Right lobe of liver (tissue), 6 donors: ENCODE results near the gene C1QTNF8. TPM values are rescaled to one million over a fixed set of nuclear protein-coding genes. Genes with fewer than 3 reads are reported as not detected.

Experiments used
- ATAC-seq, 4 donors: fragments of 200-7000 bp; cut with Tn5 transposase; one replicate each; pipeline ENCODE4 v1.9.1; 2020; ENCODE audit warnings: mild to moderate bottlenecking in 4 of 4, moderate library complexity in 4 of 4
- DNase-seq, 3 donors: peaks; one replicate each; pipeline ENCODE4 v3.0.0-alpha.2; 2020
- H3K27ac ChIP-seq, 3 donors: fragments of 200-600 bp; one replicate each; pipeline ENCODE4 v1.8.0; 2022
- H3K27me3 ChIP-seq, 2 donors: fragments of 200-600 bp; one replicate each; pipeline ENCODE4 v1.8.0; 2022
- H3K36me3 ChIP-seq, 4 donors: fragments of 200-600 bp; sonication (generic) in 1 of 4; one replicate each; pipeline versions ENCODE4 v1.5.1 to v1.8.0; 2017 to 2022; ENCODE audit warnings: control low read depth in 1 of 4
- H3K4me1 ChIP-seq, 4 donors: fragments of 200-600 bp; sonication (generic) in 1 of 4; one replicate each; pipeline versions ENCODE4 v1.5.1 to v1.8.0; 2017 to 2022; ENCODE audit warnings: control low read depth in 1 of 4
- H3K4me3 ChIP-seq, 3 donors: fragments of 200-600 bp; one replicate each; pipeline ENCODE4 v1.8.0; 2022
- H3K9me3 ChIP-seq, 4 donors: fragments of 200-600 bp; sonication (generic) in 1 of 4; one replicate each; pipeline versions ENCODE4 v1.5.1 to v1.8.0; 2017 to 2022; ENCODE audit warnings: control low read depth in 1 of 4
- POLR2A ChIP-seq: fragments of 450-650 bp; IDR thresholded peaks from one replicate; pipeline ENCODE4 v1.6.1; 2017; ENCODE audit warnings: antibody characterized with exemption, mild to moderate bottlenecking
- WGBS: methylation state at CpG from one replicate; pipeline ENCODE4 v1.1.6; 2018; ENCODE audit warnings: low coverage, low lambda C conversion rate; ENCODE audit not compliant: insufficient coverage; ENCODE audit errors: missing lambda C conversion rate; 5-methylcytosine and 5-hydroxymethylcytosine counted together
- intact Hi-C, 2 donors: fragments of 100-400 bp; cut with DNase I; formaldehyde crosslinking; loops; one replicate each; pipeline versions ENCODE4 v1.11.2 to v1.14.1; 2022
- long read RNA-seq: library from polyadenylated mRNA; unstranded; transcript quantifications from one replicate; pipeline ENCODE4 v2.0.0, GENCODE V29; 2019
- total RNA-seq, 6 experiments: library from RNA; depleted of rRNA in 2 of 6; stranded (reverse); fragments of >200 nt in 2 of 6; fragmentation: NEBNext Ultra II Directional in 3 of 6; extraction: Animal tissue kit (Norgen Biotek cat#: 25700) in 3 of 6; gene quantifications; one replicate each; pipeline versions ENCODE4 v1.1.0 to v1.2.4, GENCODE V29; 2016 to 2023
- TF ChIP-seq, protein P1 (sequence below), 4 donors: fragments of 200-600 bp in 3 of 4; fragments of 450-650 bp in 1 of 4; IDR thresholded peaks; one replicate each; pipeline versions ENCODE4 v1.5.1 to v1.8.0; 2016 to 2022; ENCODE audit warnings: antibody characterized with exemption in 4 of 4, mild to moderate bottlenecking in 2 of 4
- donor health status: DM: no; HTN: yes; CAD: no.
- donor health status: DM: no; HTN: no; CAD: no.
- donor health status: DM: no; HTN: no; CAD: no.
- donor health status: DM: no; HTN: yes; CAD: no.
- donor health status: DM: no; HTN: yes; CAD: no.

C1QTNF8 gene, protein sequence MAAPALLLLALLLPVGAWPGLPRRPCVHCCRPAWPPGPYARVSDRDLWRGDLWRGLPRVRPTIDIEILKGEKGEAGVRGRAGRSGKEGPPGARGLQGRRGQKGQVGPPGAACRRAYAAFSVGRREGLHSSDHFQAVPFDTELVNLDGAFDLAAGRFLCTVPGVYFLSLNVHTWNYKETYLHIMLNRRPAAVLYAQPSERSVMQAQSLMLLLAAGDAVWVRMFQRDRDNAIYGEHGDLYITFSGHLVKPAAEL
- not detected for total RNA-seq
- long read RNA-seq, result 0 reads

DNA sequence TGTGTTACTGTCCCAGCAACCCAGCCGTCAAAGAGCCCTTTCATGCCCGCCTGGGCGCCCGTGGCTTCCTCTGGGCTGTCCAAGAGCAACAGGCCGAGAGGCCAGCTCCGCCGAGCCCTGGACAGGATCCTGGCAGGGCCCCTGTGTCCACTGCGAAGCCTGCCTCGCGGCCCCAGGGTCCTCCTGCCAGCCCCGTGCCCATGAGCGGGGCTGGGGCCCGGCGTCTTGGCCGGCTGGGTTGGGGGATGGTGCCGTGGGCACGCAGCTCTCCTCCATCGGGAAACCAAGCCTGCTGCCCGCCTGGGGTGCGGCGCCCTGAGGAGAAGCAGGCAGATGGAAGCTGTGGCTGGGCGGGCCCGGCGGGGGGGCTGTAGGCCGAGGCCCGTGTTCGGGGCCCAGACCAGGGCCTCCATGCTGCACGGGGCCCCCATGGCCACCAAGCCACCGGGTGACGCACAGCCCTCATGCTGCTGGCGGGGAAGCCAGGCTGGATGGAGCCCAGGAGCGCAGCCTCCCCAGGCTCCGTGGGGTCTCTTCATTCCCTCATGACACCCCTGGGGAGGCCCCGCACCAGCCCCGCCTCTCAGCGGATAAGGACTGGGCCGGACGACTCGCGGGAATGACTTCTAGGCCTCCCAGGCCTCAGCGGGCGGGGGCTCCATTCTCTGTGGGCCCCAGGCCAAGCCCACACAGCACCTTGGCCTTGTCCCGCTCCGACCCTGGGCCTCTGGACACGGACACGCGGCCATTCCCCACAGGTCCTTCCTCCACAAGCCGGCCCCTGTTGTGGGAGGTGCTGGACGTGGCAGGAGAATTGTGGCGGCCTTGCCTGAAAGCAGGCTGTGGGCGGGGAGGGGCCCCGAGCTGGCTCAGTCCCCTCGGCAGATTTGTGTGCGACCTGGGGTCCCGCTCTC lies at the start of gene C1QTNF8:
Gene C1QTNF8 (minus strand): TSS at position 76 of the 914 bp plus-strand sequence. CDS start 1,322 bp downstream, outside the sequence.
- intact Hi-C loops, result no loop called here
- Histone ChIP-seq H3K4me1 (no peaks in the 10 kb centered on the region), H3K9me3 (no peaks in the 10 kb centered on the region), H3K36me3 (no peaks in the 10 kb centered on the region), H3K4me3 (no peak within 1 kb of the TSS), H3K27me3 (no peaks in the 10 kb centered on the region), H3K27ac (no peak within 1 kb of the TSS)
- WGBS, result 43% methylated on average over 7 of the region's 55 CpGs
- TF ChIP-seq, protein P1, sequence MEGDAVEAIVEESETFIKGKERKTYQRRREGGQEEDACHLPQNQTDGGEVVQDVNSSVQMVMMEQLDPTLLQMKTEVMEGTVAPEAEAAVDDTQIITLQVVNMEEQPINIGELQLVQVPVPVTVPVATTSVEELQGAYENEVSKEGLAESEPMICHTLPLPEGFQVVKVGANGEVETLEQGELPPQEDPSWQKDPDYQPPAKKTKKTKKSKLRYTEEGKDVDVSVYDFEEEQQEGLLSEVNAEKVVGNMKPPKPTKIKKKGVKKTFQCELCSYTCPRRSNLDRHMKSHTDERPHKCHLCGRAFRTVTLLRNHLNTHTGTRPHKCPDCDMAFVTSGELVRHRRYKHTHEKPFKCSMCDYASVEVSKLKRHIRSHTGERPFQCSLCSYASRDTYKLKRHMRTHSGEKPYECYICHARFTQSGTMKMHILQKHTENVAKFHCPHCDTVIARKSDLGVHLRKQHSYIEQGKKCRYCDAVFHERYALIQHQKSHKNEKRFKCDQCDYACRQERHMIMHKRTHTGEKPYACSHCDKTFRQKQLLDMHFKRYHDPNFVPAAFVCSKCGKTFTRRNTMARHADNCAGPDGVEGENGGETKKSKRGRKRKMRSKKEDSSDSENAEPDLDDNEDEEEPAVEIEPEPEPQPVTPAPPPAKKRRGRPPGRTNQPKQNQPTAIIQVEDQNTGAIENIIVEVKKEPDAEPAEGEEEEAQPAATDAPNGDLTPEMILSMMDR (IDR thresholded peaks at IDR 0.05), result no peak
- no peak for TF ChIP-seq POLR2A
- ATAC-seq, result peak in 2 of 4 donors; percentile 14 to 19
- DNase-seq, result no peak

- Histone ChIP-seq H3K9me3 (no peaks in the 10 kb centered on the region), H3K36me3 (no peaks in the 10 kb centered on the region), H3K4me3 (no peak overlapping the region), H3K27ac (no peak overlapping the region), H3K27me3 (no peaks in the 10 kb centered on the region), H3K4me1 (no peaks in the 10 kb centered on the region)
- no peak for ATAC-seq
- intact Hi-C loops, result no loop called here
- TF ChIP-seq, protein P1 (IDR thresholded peaks at IDR 0.05), result no peak
- TF ChIP-seq POLR2A, result no peak
- WGBS, result no CpG with 5 or more reads among the region's 30 CpGs
- DNase-seq, result no peak
These were observed 49.5 kb upstream of the C1QTNF8 start for GRCh38 chr16:1145383-1146100.

DNA sequence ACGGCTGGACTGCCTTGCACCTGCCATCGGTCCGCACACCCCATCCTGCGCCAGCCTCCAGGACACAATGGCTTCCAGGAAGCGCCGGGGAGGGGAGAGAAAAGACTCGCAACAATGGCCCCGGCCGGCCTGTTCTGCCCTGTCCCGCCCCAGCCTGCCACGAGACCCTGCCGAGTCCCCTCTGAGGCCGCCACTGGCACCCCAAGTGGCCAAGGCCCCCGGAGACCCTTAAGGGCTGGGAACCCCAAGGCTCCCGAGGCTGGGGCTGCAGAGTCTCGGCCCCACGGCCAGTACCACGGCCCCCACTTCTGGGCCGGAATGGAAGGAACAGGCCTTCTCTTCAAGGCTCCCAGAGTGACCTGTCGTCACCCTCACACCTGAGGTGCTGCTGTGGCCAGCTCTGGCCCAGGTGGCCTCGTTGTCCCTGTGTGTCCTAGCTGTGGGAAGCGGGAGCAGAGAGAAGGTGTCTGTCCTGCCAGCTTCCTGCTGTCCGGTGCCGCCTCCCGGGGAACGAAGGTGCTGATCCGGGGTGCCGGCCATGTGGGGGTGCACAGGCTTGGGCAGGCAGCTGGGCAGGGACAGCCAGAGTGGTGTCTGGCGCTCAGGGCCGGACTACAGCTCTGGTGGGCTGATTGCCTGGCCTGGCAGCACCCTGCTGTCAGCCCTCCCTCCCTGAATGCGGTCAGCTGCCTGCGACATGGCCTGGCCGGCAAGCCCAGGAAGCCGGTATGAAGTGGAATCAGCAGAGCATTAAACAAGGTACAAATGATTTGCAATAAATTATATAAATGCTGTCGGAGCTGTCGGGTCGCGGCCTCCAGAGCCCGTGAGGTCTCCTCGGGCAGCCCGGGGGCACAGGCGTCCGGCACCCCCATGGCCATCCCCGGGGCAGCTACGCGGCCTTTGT lies 48.7 kb upstream of the C1QTNF8 start:
- H3K4me3 ChIP-seq, result no peak overlapping the region
- WGBS, result 70% methylated on average over 13 of the region's 46 CpGs
- ATAC-seq (no peak), DNase-seq (no peak)
- no peaks in the 10 kb centered on the region for H3K4me1 ChIP-seq
- H3K9me3 ChIP-seq, result no peaks in the 10 kb centered on the region
- H3K27me3 ChIP-seq, result no peaks in the 10 kb centered on the region
- TF ChIP-seq, protein P1 (IDR thresholded peaks at IDR 0.05), result no peak
- TF ChIP-seq POLR2A, result no peak
- H3K36me3 ChIP-seq, result no peaks in the 10 kb centered on the region
- intact Hi-C loops, result no loop called here
- no peak overlapping the region for H3K27ac ChIP-seq
